ENCODE measurements around the gene WWTR1. TPM values are rescaled to one million over a fixed set of nuclear protein-coding genes. Genes with fewer than 3 reads are reported as not detected.

Gene WWTR1
- total and polyA plus RNA-seq, 2 of the 8 experiments (the other 6 are each of a cell fraction or from before 2014, with no cell fraction given): 15.7 to 18.6 TPM

DNA sequence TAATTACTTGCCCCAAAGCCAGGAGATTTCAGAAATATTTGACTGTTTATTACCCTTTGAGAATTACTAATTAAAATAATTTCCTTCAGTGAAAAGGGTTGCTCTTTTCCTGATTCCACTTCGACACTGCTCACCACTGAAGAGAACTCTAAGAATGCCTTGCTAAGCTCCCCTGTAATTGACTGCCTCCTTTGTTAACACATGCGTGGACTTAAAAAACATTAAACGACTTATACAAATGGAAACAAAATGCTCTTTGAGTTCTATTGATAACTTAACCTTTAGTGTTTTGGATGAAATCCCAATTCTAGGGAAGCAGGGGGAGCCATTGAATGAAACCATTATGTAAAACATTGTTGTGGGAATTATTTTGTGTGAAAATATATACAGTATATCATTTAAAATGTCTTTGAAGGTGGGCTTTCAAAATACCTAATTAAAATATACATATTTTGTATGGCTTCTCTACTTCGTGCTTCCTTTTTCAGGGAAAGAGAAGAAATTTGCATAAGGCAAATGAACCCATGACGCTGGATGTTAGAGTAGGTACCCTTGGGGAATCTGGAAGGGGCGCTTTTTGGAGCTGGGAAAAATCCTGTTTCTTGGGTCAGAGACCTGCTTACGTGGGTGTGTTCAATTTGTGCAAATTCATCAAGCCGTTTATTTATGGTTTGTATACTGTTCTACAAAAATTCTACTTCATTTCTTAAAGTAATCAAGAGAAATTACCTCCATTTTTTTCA is 64.2 kb downstream of the WWTR1 start:
- Histone ChIP-seq H2AK5ac (ENCODE audit: low read depth, low read length) (no peak overlapping the region), H3K9me3 (ENCODE audit: insufficient read depth in 2 of 2, low read depth in 1 of 2, low read length in 1 of 2) (no peaks in the 10 kb centered on the region), H2BK15ac (ENCODE audit: low read length) (no peak overlapping the region), H3K4ac (replicated peaks; ENCODE audit: insufficient read length, low read depth, low read length) (no peak overlapping the region), H3K23me2 (ENCODE audit: low read depth, low read length) (no peaks in the 10 kb centered on the region), H2BK12ac (ENCODE audit: low read depth, low read length) (no peak overlapping the region), H2BK120ac (replicated peaks; ENCODE audit: low read depth, low read length) (no peak overlapping the region), H3K56ac (replicated peaks; ENCODE audit: insufficient read length, low read depth, low read length) (no peak overlapping the region), H3K4me1 (replicated peaks in 1 of 4; ENCODE audit: control insufficient read depth in 3 of 4, insufficient read depth in 4 of 4, low read length in 3 of 4) (peaks cover 0 to 4% (median 1%) of the 10 kb centered on the region in 4 experiments; a peak in 2 of 7 replicates), H3K27ac (ENCODE audit: low read depth, low read length) (no peak overlapping the region), H4K20me1 (replicated peaks in 1 of 2; ENCODE audit: control insufficient read depth in 1 of 2, insufficient read depth in 2 of 2, low read length in 2 of 2) (no peaks in the 10 kb centered on the region), H3K18ac (ENCODE audit: extremely low read depth, low read length) (no peak overlapping the region), H4K8ac (ENCODE audit: extremely low read depth, insufficient read depth, low read length) (no peak overlapping the region), H3K14ac (ENCODE audit: insufficient read length) (no peak overlapping the region), H3K9ac (replicated peaks in 1 of 4; ENCODE audit: extremely low read depth in 1 of 4, low read depth in 3 of 4, low read length in 3 of 4) (no peak overlapping the region), H3K27me3 (replicated peaks in 1 of 4; ENCODE audit: control insufficient read depth in 3 of 4, extremely low read depth in 1 of 4, insufficient read depth in 3 of 4, low read length in 3 of 4) (no peaks in the 10 kb centered on the region), H2AFZ (ENCODE audit: low read length) (no peak overlapping the region), H2BK20ac (ENCODE audit: low read length) (no peak overlapping the region), H4K5ac (ENCODE audit: insufficient read length, low read depth, low read length) (no peak overlapping the region), H3K4me3 (ENCODE audit: extremely low read depth in 1 of 4, insufficient read depth in 2 of 4, low read depth in 3 of 4, low read length in 4 of 4) (no peak overlapping the region), H3K36me3 (ENCODE audit: control insufficient read depth in 2 of 4, insufficient read depth in 4 of 4, low read length in 3 of 4) (no peaks in the 10 kb centered on the region), H4K91ac (replicated peaks; ENCODE audit: insufficient read length, low read length) (no peak overlapping the region), H3K79me2 (ENCODE audit: control insufficient read depth in 1 of 2, insufficient read depth in 2 of 2, low read length in 2 of 2) (peaks cover 0 to 10% of the 10 kb centered on the region in 2 experiments; a peak in 1 of 4 replicates), H3K79me1 (ENCODE audit: low read depth, low read length) (0 out of 2 replicates have a peak, but pooled peaks cover 3% of the 10 kb centered on the region), H2BK5ac (ENCODE audit: low read depth, low read length) (no peak overlapping the region), H3K23ac (ENCODE audit: insufficient read length) (no peak overlapping the region), H3K4me2 (ENCODE audit: insufficient read depth in 1 of 2, low read depth in 2 of 2, low read length in 2 of 2) (peak overlapping the region in 1 of 2 experiments; percentile 15; a peak in 1 of 4 replicates)
- POLR2A ChIA-PET (ENCODE audit: partially characterized antibody): interaction anchor here (0.9 to 1.3 kb wide), 3 partner anchors 27 to 65 kb away, joined by 3 to 4 read pairs (median 3); partner anchors contain the start of gene WWTR1
- no peak for DNase-seq (ENCODE audit: low read depth in 1 of 2, low spot score in 2 of 2)
- FAIRE-seq: no peak
- TF ChIP-seq BRCA1 (IDR thresholded peaks at IDR 0.05; ENCODE audit: low read depth, low read length): no peak
- no peak for TF ChIP-seq YY1 (IDR thresholded peaks at IDR 0.05; ENCODE audit: low read depth, low read length)
- TF ChIP-seq, protein P1, sequence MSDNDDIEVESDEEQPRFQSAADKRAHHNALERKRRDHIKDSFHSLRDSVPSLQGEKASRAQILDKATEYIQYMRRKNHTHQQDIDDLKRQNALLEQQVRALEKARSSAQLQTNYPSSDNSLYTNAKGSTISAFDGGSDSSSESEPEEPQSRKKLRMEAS (IDR thresholded peaks at IDR 0.05): no peak
- TF ChIP-seq, protein P2, sequence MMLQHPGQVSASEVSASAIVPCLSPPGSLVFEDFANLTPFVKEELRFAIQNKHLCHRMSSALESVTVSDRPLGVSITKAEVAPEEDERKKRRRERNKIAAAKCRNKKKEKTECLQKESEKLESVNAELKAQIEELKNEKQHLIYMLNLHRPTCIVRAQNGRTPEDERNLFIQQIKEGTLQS (IDR thresholded peaks at IDR 0.05; ENCODE audit: insufficient read depth, low read depth, low read length): no peak
- TF ChIP-seq CBX8 (IDR thresholded peaks at IDR 0.05; ENCODE audit: borderline replicate concordance, low read depth, low read length): no peak
- no peak for TF ChIP-seq KDM1A (IDR thresholded peaks at IDR 0.05; ENCODE audit: borderline replicate concordance, low read length)
- TF ChIP-seq TEAD4 (IDR thresholded peaks at IDR 0.05; ENCODE audit: low read depth, low read length): no peak
- TF ChIP-seq PHF8 (conservative IDR thresholded peaks at IDR 0.05; ENCODE audit: low read depth, low read length): no peak
- no peak for TF ChIP-seq SP4 (IDR thresholded peaks at IDR 0.05; ENCODE audit: low read length)
- no peak for TF ChIP-seq HDAC6 (IDR thresholded peaks at IDR 0.05; ENCODE audit: low read depth, low read length)
- no peak for TF ChIP-seq BACH1 (IDR thresholded peaks at IDR 0.05; ENCODE audit: low read length)
- TF ChIP-seq SP1 (IDR thresholded peaks at IDR 0.05; ENCODE audit: low read depth, low read length): no peak
- WGBS, 2 experiments (ENCODE audit: extremely low coverage in 1 of 2, insufficient coverage in 1 of 2, insufficient read length in 1 of 2, insufficient replicate concordance in 2 of 2, low coverage in 1 of 2, low lambda C conversion rate in 2 of 2, missing lambda C conversion rate in 1 of 2): 49% methylated on average over 8 of the region's 8 CpGs; no CpG with 5 or more reads in 1 of the 2 experiments
- CTCF ChIA-PET (ENCODE audit: partially characterized antibody): interaction anchor here (1.0 to 3.1 kb wide), 2 partner anchors 24 to 63 kb away, joined by 3 to 16 read pairs; no protein-coding TSS in a partner anchor
